HG03520 (cell line): ENCODE data around the gene PROB1.
"Not testable (repeated sequence)": the region's sequence is repeated elsewhere in the genome, so short reads cannot be mapped to it uniquely, and the experiment has no call there.

ENCODE experiments used
- ATAC-seq: cut with Tn5 transposase; IDR thresholded peaks from one replicate; pipeline ENCODE4 v1.9.1; 2021; ENCODE audit warnings: mild to moderate bottlenecking, moderate library complexity; ENCODE audit not compliant: unreplicated experiment

The PROB1 gene

DNA sequence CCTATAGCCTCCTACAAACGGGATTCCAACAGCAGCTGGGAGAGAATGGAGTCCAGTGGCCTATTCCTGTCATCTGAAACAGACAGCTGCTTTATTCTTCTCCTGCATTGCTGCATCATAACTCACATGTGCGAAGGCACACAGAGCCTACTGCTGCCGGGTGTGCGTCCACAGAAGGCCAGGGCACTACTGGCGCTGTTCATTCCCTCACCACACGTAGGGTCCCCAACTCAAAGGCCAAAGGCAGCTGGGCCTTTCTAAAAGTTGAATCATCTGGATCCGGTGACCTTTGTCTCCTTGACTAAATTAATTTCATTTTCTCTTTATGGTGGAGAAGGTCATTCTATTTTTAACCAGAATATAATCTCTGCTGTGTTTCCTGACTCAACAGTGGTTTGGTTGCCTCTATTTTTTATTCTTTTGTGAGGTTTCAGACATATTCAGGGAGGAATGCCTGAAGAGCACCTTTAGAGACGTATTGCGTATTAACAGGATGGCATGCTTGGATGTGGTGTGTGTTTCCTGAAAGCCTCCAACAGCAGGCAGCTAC is 19.8 kb upstream of the PROB1 start:
- no peak for ATAC-seq

DNA sequence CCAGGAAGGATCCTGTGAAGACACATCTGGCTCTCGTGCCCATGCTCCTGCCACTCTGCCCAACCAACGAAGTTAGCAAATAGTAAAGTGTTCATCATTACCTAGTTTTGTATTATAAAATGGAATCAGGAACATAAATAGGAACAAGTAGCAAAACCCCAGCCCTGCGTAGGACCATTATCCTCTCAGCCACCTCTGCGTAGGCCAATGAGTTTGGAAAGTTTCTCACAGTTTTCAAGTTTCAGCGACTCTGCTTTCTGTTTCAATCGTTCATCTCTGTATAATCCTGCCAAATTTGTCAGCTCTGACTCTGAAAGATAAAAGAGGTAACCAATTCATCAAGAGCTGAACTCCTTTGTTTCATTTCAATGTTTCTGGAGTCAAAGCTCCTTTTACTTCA is 19.1 kb upstream of the PROB1 start:
- ATAC-seq = no peak

DNA sequence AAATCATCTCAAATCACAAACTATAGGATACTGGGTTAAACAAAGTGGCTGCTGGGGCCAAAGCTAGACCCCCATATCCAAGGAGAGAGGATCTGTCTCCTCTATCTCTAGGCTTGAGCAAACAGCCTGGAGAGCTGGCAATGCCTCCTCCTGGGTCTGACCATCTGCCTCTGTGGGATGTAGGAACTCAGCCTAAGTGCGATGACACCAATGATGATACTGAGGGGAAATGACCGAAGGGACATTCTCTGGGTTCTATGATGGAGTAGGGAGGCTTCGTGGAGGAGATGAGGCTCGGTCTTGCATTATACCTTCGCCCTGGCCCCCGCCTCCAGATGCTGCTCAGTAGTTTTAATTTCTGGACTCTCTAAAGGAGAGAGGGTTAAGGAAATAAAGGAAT is 18.2 kb upstream of the PROB1 start:
- no peak for ATAC-seq

DNA sequence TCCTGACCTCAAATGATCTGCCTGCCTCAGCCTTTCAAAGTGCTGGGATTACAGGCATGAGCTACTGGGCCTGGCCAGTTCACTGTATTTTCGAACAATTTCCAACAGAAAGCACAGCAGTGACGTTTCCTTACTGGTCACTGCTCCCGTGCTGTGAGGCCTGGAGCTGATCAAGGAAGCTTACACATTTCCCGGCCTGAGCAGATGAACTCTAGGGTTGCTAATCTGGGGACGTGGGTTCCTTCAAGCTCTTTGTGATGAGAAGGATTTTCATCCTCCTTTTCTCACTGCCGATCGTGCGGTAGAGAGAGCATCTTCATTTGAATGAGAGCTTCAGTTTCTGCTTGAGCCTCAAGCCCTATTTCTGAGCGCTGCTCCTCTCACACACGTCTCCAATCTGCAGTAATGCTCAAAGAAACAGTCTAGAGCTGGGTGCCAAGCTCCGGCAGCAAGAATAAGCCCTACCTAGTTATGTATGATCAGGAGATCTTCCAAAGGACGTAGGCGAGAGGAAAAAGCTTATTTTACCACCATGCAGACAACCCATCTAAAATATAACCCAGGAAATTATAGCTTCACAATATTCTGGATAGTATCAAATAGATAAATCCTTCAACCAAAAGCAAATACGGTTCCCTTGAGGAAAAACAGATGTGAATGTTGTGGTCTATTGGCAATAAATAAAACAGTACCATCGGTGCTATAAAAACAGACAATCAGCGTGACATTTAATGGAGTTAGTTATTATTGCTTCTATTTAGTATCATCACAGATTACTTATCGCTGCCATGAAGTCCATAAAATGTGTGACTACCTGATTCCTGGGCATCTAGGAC is 16.3 kb upstream of the PROB1 start:
- no peak for ATAC-seq

DNA sequence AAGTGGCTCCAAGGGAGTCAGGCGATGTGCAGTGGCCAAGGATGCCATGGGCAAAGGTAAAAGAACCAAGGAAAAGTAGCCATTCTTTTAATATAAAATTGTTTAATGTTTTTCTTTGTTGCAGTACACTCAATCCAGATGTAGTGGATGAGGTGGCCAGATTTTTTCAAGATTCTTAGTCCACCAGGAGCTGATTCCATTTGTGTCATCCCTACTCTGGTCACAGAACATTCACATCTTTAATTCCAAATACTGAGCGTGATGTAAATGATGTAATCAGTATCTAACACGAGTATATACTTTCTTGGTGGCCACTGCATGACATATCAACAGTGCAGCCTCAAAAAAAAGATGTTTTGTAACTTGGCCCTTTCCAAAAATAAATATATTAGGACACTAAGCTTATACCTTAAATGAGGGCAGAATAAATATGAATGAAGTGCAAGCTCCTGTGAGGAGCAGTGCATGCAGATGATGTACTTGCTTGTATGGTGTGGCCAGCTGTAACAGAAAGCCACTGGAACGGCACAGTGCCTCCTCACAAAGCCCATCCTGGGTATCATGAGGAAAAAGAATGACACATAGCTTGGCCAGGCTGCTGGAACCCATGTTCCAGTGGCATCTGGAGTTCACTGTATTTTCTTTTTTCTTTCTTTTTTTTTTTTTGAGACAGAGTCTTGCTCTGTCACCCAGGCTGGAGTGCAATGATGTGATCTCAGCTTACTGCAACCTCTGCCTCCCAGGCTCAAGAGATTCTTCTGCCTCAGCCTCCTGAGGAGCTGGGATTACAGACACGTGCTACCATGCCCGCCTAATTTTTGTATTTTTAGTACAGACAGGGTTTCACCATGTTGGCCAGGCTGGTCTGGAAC is 15.5 kb upstream of the PROB1 start:
- no peak for ATAC-seq

DNA sequence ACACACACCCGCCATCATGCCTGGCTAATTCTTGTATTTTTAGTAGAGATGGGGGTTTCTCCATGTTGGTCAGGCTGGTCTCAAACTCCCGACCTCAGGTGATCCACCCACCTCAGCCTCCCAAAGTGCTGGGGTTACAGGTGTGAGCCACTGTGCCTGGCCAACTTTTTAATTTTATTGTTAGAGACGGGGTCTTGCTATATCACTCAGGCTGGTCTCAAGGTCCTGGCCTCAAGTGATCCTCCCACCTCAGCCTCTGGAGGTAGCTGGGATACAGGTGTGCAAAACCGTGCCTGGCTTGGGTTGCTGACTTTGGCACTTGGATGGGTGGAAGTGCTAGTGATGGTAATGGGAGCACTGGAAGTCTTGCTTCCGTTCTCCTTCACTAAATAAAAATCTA is 14.2 kb upstream of the PROB1 start:
- not testable (repeated sequence) for ATAC-seq

DNA sequence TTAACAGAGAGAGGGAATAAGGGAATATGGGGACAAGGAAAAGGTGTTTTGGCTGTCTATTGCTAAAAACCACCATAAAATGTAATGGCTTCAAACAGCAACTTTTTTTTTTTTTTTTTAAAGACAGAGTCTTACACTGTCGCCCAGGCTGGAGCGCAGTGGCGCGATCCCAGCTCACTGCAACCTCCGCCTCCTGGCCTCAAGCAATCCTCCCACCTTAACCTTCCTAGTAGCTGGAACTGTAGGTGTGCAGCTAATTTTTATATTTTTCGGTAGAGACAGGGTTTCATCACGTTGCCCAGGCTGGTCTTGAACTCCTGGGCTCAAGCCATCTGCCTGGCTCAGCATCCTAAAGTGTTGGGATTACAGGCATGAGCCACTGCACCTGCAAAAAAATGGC is 13.3 kb upstream of the PROB1 start:
- no peak for ATAC-seq

DNA sequence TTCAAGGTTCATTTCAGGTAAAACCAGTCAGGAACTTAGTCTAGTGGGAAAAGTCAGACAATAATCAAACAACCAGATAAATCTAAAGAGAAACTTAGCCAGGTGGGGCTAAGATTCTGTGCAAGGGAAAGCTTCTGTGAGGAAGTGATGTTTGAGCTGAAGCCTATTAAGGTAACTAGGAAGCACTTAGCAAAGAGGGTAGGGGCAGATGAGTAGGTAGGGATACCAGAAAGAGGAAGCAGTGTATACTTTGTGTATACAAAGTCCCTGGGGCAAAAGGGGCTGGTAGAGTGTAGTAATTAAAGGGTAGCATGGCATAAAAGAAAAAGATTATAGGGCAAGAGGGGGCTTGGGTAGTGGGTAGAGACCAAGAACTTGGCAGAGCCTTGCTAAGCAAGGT is 12.6 kb upstream of the PROB1 start:
- ATAC-seq = no peak

DNA sequence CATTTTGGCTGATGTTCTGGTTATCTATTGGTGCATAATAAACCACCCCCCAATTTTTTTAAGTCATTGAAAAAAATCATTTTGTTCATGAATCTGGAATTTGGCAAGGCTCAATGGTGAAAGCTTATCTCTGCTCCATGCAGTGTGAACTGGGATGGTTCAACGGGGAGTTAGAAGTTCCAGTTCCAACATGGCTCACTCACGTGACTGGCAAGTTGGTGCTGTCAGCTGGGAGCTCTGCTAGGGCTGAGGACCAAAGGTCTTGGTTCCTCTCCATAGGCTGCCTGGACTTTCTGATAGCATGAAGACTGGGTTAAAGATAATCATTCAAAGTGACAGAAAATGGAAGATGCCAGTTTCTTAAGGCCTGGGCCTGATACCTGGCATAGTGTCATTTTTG is 12.1 kb upstream of the PROB1 start:
- ATAC-seq = no peak

DNA sequence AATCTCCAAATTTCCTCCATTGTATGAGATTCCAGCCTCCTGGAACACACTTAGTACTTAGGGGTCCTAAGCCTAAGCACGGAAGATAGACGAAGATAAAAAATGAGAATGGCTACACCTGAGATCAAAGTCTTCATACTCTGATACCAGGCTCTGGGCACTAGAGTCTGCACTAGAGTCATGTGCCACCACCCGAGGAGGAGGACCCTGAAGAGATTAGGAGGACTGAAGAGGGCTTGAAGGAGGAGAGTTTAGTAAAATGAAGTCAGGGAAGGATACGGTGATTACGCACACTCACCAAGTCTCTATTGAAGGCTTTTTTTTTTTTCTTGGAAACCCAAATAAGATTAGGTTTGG is 9.6 kb upstream of the PROB1 start:
- no peak for ATAC-seq

DNA sequence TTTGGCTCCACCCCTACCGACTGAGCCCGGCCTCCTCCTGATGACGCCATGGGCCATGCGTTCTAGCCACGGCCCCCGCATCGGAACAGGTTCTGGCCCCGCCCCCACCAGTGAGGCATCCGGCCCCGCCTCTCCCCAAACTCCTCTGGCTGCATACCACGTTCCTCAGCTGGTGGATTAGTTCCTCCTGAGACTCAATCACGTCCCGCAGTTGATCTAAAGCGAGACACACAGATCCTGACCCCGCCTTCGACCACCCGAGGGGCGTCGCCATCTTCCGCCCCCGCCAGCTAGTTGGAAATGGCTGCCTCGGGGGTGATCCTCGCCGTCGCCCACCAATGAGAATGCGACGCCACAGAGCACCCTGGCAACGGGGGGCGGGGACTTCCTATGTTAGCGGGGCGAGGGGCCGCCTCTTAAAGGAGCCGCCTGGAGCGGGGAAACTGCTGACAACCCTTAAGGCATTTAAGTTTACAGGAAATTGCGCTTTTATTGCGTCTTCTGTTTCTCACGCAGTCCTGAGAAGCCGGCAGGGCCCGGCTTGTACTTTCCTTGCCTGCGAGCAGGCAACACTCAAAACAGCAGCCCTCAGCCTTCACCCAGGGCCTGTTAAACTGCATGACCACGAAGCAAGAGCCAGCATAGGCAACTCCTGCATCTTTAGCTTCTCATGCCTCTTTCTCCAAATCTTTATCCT is 9.0 kb upstream of the PROB1 start, which contains the start of gene SPATA24:
Gene SPATA24 (minus strand): TSS at position 303 of the 697 bp plus-strand sequence. CDS start 29 bp downstream, at position 274.
- ATAC-seq = peak; percentile 72

DNA sequence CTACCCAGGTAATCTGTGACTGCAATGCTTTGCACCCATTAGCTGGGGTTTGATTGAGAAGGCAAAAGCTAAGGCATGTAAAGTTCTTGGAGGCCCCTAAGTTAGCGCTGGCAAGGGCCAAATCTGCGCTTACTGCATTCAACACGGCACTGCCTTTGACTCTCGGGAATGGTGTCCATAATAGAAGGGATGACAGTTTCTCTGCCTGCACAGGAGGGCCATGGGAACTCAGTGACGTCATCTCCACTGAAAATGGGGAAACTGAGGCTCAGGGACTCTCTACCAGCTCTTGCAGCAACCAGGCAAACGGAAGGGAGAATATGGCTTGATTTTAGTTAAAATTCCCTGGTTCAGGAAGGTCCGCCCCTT is 8.5 kb upstream of the PROB1 start:
- peak; percentile 2 for ATAC-seq

DNA sequence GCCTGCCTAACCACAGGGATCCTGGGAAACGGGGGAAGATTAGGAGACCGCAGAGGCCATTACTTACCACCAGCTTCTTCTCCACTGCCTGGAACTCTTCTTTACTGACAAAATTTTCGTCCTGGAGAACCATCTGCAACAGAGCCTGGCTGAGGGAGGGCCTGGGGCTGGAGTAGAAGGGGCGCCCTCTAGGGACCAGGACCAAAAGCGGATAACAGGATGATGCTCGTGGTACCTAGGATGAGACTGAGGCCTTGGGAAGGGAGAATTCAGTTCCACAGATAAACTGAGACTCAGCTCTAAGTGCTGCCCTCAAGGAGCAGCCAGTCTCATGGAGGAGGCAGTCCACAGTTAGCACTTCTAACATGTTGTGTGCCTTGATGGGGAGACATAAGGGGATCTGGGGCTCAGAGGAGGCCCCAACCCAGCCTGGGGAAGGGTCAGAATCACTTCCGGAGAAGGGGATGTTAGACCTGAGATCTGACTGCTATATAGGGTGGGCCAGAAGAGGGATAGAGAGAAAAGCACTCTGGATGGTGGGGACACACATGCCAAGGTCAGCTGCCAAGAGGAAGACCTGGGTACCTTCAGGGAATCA is 7.8 kb upstream of the PROB1 start:
- no peak for ATAC-seq

DNA sequence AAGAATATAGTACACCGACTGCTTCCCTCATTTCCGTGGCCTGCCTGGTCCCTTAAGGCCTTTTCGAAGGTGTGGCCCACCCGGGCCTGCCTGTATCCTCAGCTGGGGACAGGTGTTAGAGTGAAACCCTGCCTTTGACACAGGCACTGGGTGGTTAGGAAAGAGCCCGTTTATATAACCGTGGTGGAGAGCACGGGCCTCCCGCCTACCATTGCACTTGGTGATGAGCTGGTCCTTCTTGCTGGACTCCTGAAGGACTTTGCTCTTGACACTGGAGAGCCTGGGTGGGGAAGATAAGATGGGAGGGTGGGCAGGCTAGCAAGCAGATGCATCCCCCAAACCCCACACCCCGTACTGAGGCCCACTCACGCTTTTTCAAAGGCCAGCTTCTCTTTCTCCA is 6.6 kb upstream of the PROB1 start:
- no peak for ATAC-seq

DNA sequence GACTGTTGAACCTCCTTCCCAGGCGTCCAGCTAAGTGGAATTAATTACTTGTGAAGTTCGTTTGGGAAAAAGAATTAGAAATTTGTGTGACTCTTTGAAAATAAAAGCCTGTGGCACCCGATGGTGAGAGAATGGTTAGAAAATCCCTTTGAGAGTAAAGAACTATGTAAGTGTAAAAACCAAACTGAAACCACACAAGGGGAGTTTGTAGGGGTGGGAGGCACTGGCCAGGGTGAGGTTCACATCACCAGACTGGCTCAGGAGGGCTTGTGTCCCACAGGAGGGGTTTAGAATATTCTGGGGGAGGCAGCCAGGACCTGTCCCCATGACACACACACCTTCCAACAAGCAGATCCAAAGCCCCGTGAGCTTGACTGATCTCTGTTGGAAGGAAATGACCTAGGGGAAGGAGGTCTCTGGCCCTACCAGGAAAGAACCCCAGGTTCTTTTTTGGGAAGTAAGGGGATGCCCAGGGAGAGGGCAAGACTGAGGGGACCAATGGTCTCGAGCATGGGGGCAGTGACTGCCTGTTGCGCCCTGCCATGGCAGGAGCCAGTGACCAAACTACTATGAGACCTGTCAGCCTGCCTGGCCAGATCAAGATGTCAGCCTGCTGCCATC is 4.7 kb upstream of the PROB1 start:
- no peak for ATAC-seq

DNA sequence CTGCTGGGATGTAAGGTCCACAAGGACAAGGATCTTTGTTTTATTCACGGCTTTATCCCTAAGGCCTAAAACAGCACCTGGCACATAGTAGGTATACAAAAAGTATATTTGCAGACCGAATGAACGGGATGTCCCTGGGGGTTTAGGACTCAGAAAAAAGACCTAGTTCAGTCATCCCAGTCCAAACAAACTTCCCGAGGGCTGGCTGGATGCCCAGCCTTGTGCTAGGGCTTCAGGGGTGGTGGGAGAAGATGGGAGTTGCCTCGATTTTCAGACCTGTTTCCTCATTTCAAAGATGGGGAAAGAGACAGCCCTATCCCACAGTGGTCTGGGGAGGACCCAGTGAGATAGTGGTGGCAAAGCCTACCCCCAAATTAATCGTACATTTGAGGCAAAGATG is 3.0 kb upstream of the PROB1 start:
- ATAC-seq = no peak

DNA sequence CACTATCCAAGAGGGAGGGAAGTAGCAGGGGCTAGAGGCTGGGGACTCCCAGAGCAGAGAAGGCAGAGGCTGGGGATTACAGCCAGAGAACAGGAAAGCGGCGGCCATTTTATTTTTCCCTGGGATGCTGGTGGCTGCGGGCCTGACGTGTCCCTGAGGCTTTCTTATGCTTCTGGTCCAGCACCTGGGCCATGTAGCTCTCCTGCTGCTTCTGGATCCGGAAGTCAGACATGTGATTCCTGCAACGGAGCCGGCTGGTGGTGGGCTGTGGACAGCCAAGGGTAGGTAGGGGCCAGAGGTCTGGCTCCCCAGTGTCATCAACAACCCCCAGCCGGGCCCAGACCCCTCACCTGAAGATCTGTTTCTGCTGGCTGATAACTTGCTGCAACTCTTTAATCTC is 1.8 kb upstream of the PROB1 start:
- no peak for ATAC-seq

DNA sequence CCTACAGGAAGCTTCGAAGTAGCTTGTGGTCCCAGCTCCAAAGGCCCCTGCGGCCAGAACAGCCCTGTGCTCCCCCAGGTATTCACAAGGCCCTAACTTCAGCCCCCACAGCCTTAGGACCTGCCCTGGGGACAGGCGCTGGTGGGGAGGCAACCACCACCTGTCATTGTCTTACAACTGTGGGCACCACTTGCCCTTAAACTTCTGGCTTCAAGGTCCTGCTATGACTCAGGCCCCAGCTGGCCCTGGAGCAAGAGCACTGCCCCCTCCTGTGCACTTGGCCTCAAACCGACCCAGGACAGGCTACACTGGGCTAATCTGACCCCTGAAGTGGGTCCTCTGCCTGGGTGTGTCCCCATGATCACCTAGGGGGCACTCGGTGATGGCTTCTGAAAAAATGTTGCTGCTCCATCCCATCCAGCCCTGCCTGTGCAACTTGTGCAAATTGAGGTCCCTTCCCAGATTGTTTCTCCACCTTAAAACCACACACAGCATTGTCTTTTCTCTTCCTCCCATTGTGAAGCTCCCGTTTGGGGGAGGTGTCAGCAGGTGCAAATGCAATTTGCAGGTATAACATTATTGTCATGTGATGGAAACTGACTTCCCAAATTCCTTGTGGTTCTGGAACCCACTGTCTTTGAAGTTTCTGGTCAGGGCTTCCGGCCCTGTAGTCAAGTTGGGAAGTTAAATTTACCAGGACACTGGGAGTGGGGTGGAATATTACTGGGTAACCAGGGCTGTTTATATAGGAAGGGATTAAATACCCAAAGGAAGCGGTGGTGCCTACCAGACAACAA is 1.1 kb upstream of the PROB1 start:
- ATAC-seq = no peak

DNA sequence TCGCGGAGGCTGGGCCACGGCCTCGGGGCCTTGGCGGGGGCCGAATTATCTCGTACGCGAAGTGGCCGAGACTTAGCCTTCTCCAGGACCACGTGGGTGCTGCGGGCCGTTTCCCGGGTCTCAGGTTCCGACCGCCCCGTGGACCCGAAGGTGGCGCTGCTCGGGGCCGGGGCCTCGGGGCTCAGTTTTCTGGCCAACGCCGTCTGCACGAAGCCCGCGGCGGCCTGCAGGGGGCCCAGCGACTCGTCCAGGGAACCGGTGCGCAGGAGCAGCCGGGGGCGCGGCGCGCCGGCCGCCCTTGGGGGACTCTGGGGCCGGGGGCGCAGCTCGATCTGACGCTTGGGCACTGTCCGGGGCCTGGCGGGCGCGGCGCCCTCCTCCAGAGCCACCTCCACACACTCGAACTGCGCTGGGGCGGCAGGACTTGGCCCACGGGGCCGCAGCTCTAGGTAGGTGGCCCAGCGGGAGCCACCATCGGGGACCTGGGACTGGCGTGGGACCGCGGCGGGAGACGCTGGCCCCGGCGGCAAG is 716 bp downstream of the PROB1 start:
- no peak for ATAC-seq
